GM21381 (cell line): ENCODE results near the gene PC.

Experiments
- ATAC-seq: cut with Tn5 transposase; IDR thresholded peaks from one replicate; pipeline ENCODE4 v1.9.1; 2021; ENCODE audit warnings: mild to moderate bottlenecking, moderate library complexity; ENCODE audit not compliant: unreplicated experiment

PC gene

GRCh38 chr11:66915046-66915832 is 42.9 kb downstream of the PC start:
- no peak for ATAC-seq

DNA sequence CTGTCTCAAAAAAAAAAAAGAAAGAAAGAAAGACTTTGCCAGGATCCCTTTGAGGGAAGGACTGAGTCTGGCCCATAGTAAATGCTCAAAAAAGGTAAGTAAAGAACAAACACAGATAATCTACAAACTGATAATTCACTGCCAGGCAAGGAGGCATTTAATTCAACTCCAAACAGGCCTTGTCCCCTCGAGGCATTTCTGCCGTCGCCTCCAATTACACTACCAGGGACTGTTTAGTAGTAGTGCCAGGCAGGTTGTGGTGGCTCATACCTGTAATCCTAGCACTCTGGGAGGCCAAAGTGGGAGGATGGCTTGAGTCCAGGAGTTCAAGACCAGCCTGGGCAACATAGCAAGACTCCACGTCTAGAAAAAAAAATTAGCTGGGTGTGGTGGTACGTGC is 43.7 kb downstream of the PC start:
- ATAC-seq, result no peak

DNA sequence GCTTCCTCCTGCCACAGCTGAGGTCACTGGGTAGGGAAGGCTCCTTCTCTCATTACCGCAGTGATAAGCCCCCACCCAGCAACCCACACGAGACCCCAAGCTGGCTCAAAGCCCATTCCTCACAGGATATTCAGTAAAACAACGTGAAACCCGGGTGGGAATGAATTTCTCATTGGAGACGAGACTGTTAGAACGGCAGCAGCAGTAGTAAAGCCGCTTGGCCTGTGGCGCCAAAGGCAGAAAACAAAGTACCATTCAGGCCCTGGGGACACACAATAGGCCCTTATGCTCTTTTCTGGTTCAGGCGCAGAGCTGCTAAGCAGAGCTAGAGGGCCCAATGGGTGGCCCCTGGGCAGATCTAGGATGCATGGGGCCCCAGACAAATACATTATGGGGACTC is 45.3 kb downstream of the PC start:
- no peak for ATAC-seq

GRCh38 chr11:66912361-66912760 is 45.8 kb downstream of the PC start:
- no peak for ATAC-seq

- ATAC-seq, result no peak
These were observed 47.5 kb downstream of the PC start for GRCh38 chr11:66910669-66911068.

DNA sequence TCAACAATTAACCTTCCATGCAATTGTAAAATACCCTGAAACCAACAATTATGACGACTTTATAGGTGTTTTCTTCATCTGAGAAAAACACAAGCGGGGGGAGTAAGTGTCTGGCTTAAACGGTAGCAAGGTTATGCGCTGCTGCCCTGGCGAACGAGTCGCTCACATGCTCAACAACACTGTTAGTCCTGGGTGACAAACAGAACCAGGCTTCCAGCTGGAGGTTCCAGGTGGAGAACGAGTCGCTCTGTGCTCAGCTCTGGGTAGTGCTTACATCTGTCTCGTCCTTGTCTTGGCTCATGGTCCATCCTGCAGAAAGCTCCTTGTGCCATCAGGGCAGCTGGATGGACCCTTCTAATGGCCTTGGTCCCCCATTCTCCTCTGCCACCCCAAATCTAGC is 48.2 kb downstream of the PC start:
- no peak for ATAC-seq

DNA sequence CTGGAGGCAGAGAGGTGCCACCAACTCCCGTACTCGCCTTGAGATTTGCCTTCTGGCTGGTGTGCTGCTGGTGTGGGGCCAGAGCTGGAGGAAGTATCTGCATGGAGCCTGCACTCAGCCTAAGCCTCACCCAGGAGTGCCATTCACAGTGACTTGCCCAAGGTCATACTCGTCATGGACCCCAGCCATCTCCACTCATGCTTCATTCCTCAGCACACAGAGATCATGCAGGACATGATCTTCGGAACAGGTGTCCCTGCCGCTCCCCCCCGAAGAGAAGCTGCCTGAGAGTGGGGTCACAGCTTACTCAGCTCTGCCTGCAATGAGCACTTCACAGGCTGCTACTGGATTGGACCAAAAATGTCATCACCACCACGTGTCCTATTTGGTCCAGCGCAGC is 49.0 kb downstream of the PC start:
- ATAC-seq, result no peak

DNA sequence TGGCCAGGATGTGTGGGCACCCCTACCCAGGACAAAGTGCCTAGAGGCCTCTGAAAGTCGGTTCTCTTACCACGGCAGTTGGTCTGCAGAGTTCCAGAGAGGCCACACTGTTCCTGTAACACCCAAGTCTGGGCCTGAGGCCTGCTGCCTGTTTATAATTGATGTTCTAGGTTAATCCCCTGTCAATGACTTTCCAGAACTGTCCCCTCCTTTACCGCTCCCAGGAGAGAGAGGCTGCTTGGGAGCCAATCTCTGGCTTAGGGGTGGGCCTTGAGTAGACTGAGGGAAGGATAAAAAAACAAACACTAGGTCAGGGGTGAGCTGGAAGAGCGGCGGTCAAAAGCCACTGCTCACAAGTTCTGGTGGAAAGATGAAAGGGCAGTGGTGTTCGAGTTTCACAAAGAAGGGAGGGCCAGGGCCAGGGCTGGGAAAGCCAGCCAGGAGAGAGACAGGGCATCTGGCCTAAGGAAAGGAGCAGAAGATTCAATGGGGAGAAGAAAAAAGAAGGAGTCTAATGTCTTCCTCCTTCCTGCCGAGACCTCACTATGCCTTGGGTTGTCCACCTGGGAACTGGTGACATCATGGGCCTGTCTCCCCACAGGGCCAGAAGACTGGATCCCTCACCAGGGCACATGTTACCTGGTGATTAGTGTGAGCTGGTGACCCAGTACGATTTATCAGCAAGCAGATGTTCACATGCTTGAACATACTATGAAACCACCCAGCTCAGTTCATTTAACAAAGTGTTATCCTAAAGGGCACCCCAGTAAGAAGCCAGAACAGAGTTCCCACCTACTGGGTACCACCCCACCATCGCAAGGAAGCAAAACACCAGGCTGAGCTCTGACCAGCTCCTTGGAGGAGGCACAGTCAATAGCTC is 50.2 kb downstream of the PC start:
- ATAC-seq, result no peak

- no peak for ATAC-seq
These were observed 52.0 kb downstream of the PC start for GRCh38 chr11:66906061-66906733.

DNA sequence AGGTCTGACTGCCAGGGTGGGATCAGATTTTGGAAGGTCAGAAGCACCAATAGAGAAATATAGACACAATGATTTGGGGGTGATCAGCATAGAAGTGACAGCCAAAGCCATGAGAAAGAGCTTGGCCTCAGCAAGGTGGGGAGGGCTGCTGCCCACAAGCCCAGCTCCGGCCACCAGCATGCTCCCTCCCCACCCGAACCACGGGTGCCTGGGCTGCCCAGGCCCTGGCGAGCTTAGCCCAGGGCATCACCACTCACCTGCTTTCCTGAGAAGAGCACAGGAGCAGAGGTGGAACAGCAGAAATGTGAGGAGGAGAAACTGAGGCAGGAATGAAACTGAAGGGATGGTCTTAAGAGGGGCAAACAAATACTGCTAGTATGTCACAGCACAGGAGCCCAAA is 52.6 kb downstream of the PC start:
- no peak for ATAC-seq

DNA sequence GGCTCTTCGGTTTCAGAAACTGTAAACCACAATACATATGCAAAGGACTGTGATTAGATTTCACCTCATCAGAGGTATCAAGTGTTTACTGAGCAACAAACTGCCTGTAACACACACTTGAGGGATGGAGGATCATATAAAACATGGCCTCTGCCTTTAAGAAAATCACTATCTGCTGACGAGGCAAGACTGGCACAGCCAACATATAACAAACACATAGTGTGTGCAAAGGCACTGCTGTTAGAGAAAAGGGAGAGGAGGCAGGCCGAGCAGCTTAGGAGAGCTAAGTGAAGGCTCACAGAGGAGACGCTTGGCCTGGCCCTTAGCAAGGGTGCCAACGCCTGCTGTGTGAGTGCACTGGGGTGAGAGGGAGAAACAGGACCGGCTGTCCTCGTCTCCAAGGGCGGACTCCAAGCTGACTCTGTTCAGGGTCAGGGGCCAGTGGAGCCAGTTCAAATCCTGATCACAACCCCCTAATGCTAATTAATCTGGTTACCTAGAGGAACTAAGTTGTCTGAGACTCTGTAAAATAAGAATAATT is 53.1 kb downstream of the PC start:
- no peak for ATAC-seq

- no peak for ATAC-seq
These were observed 53.6 kb downstream of the PC start for GRCh38 chr11:66904561-66904960.

DNA sequence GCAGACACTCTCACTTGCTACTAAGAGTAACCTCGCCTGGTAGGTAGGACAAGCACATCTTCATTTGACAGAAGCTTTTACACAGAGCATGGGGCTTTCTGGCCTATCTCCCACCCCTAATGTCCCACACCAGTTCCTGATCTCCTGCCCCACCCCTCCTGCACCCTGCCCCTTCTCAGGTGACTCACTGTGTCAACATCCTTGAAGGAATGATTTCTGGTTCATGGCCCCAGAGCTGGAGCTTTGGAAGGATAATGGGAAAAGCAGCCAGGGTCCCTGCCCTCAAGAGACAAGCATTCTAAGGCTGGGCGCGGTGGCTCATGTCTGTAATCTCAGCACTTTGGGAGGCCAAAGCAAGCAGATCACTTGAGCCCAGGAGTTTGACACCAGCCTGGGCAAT is 54.1 kb downstream of the PC start:
- ATAC-seq, result no peak

GRCh38 chr11:66902486-66903177 is 55.6 kb downstream of the PC start:
- no peak for ATAC-seq

- ATAC-seq, result no peak
These were observed 56.2 kb downstream of the PC start for GRCh38 chr11:66901964-66902390.

- no peak for ATAC-seq
These were observed 64.0 kb downstream of the PC start for GRCh38 chr11:66894141-66894540.

- no peak for ATAC-seq
These were observed 65.3 kb downstream of the PC start for GRCh38 chr11:66892911-66893310.

DNA sequence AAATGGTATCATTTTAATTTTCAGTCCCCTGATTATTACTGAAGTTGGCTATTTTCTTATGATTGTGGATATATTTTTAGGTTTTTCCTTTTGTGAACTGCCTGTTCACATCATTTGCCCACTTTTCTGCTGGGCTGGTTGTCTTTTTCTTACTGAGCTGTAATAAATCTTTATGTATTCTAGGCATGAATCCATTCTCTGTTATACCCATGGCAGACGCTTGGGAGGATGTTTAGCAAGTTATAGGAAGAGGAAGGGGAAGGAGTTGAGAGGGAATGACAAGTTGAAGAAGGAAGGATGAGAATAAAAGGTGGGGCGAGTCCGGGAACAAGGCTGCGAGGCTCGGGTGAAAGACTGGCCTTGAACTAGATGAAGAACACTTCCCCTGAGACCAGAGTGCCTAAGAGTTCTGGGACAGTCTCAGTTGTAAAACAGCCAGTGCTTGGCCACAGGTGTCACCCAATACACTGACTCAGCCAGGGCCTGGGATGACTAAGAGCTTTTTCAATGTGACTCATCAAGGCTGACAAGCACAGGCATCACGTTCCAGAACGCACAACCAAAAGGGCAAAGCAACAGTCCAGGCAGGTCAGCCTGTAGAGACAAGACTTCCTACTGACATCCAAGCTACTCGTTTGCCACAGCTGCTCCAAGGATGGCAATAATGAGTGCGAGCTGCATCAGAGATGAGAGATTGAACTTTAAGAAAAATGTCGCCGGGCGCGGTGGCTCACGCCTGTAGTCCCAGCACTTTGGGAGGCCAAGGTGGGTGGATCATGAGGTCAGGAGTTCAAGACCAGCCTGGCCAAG is 66.1 kb downstream of the PC start:
- peak; percentile 91 for ATAC-seq

GRCh38 chr11:66889960-66890359 is 68.2 kb downstream of the PC start:
- ATAC-seq, result no peak

DNA sequence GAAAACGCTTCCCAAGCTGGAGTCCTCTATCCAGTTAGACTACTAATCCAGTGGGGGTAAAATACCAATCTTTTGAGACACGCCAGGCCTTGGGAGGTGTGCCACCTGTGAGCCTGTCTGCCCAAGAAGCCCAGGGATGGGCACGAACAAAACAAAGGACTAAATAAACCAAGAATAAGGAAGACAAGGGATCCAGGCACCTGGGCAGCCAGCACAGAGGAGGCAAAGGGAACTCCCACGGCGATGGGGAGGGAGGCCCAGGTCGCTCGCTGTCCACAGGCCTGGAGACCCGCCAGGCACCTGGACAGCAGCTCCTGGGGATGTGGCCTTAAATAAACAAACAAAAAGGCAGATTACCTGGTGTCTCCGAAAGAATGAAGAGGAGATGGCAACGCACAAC is 69.9 kb downstream of the PC start:
- ATAC-seq, result no peak
